WTC11 (cell line): ENCODE results near the gene BCORL1.

Experiments
- ATF6 ChIP-seq: sonication (generic); formaldehyde crosslinking; IDR thresholded peaks from 2 replicates; pipeline ENCODE4 v1.8.1; 2023; ENCODE audit warnings: mild to moderate bottlenecking, missing genetic modification reagents
- ELF4 ChIP-seq: sonication (generic); formaldehyde crosslinking; IDR thresholded peaks from 2 replicates; pipeline ENCODE4 v1.8.1; 2022; ENCODE audit warnings: low read depth, mild to moderate bottlenecking, moderate library complexity, missing genetic modification reagents
- EMX1 ChIP-seq: fragments of 250-450 bp; sonication (Bioruptor Pico); IDR thresholded peaks from 2 replicates; pipeline ENCODE4 v1.8.0; 2021; ENCODE audit warnings: mild to moderate bottlenecking
- ESRRA ChIP-seq: sonication (generic); formaldehyde crosslinking; IDR thresholded peaks from 2 replicates; pipeline ENCODE4 v1.8.1; 2022; ENCODE audit warnings: mild to moderate bottlenecking, missing genetic modification reagents, borderline replicate concordance
- MLX ChIP-seq: sonication (generic); formaldehyde crosslinking; IDR thresholded peaks from 2 replicates; pipeline ENCODE4 v1.8.1; 2023; ENCODE audit warnings: mild to moderate bottlenecking, missing genetic modification reagents, moderate library complexity
- SMAD4 ChIP-seq: sonication (generic); formaldehyde crosslinking; IDR thresholded peaks from 2 replicates; pipeline ENCODE4 v1.8.0; 2022; ENCODE audit warnings: mild to moderate bottlenecking, missing genetic modification reagents
- SP1 ChIP-seq: sonication (generic); formaldehyde crosslinking; conservative IDR thresholded peaks from 2 replicates; pipeline ENCODE4 v1.8.1; 2022; ENCODE audit warnings: missing genetic modification reagents
- TEAD4 ChIP-seq: sonication (generic); formaldehyde crosslinking; IDR thresholded peaks from 2 replicates; pipeline ENCODE4 v1.8.0; 2022; ENCODE audit warnings: mild to moderate bottlenecking, missing genetic modification reagents
- USF2 ChIP-seq: sonication (generic); formaldehyde crosslinking; IDR thresholded peaks from 2 replicates; pipeline ENCODE4 v1.8.1; 2023; ENCODE audit warnings: mild to moderate bottlenecking, missing genetic modification reagents, moderate library complexity
- ZNF317 ChIP-seq: sonication (generic); formaldehyde crosslinking; IDR thresholded peaks from 2 replicates; pipeline ENCODE4 v1.8.1; 2023; ENCODE audit warnings: low read depth, mild to moderate bottlenecking, moderate library complexity, missing genetic modification reagents, borderline replicate concordance
- TF ChIP-seq, protein P1 (sequence below): fragments of 200-600 bp; IDR thresholded peaks from 2 replicates; pipeline ENCODE4 v1.8.0; 2022; ENCODE audit warnings: antibody characterized with exemption
- TF ChIP-seq, protein P2 (sequence below): sonication (generic); formaldehyde crosslinking; IDR thresholded peaks from 2 replicates; pipeline ENCODE4 v1.8.1; 2022; ENCODE audit warnings: mild to moderate bottlenecking, missing genetic modification reagents, moderate library complexity, borderline replicate concordance

DNA sequence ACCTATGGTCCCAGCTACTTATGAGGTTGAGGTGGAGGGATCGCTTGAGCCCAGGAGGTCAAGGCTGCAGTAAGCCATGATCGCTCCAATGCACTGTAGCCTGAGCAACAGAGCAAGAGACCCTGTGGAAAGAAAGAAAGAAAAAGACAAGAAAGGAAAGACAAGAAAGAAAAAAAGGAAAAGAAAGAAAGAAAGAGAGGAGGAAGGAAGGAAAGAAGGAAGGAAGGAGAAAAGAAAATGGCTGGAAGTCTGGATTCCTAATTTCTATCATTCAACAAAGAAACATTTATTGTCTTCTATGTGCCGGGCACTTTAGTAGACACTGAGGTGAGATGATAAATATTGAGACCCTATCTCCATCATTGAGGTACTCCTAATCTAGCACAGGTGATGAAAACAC, 26.8 kb upstream of the BCORL1 start:
- TF ChIP-seq, protein P1, sequence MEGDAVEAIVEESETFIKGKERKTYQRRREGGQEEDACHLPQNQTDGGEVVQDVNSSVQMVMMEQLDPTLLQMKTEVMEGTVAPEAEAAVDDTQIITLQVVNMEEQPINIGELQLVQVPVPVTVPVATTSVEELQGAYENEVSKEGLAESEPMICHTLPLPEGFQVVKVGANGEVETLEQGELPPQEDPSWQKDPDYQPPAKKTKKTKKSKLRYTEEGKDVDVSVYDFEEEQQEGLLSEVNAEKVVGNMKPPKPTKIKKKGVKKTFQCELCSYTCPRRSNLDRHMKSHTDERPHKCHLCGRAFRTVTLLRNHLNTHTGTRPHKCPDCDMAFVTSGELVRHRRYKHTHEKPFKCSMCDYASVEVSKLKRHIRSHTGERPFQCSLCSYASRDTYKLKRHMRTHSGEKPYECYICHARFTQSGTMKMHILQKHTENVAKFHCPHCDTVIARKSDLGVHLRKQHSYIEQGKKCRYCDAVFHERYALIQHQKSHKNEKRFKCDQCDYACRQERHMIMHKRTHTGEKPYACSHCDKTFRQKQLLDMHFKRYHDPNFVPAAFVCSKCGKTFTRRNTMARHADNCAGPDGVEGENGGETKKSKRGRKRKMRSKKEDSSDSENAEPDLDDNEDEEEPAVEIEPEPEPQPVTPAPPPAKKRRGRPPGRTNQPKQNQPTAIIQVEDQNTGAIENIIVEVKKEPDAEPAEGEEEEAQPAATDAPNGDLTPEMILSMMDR, result no peak
- TF ChIP-seq MLX (CRISPR knock-in tag), result no peak
- TF ChIP-seq, protein P2, sequence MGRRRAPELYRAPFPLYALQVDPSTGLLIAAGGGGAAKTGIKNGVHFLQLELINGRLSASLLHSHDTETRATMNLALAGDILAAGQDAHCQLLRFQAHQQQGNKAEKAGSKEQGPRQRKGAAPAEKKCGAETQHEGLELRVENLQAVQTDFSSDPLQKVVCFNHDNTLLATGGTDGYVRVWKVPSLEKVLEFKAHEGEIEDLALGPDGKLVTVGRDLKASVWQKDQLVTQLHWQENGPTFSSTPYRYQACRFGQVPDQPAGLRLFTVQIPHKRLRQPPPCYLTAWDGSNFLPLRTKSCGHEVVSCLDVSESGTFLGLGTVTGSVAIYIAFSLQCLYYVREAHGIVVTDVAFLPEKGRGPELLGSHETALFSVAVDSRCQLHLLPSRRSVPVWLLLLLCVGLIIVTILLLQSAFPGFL, result no peak
- no peak for TF ChIP-seq ESRRA (CRISPR knock-in tag)
- TF ChIP-seq ATF6 (CRISPR knock-in tag), result no peak
- no peak for TF ChIP-seq ZNF317 (CRISPR knock-in tag)
- no peak for TF ChIP-seq SMAD4
- TF ChIP-seq ELF4 (CRISPR knock-in tag), result no peak
- TF ChIP-seq SP1 (CRISPR knock-in tag), result no peak
- TF ChIP-seq USF2 (CRISPR knock-in tag), result no peak
- no peak for TF ChIP-seq EMX1 (CRISPR knock-in tag)
- no peak for TF ChIP-seq TEAD4
